H9 (cell line): Measurements from ENCODE around the gene ING1. TPM values are rescaled to one million over a fixed set of nuclear protein-coding genes. Genes with fewer than 3 reads are reported as not detected.

Source experiments
- DNase-seq: peaks from one replicate; pipeline ENCODE4 v3.0.0-alpha.2; 2017
- H2AFZ ChIP-seq: one replicate; pipeline ENCODE4 v1.6.1; 2013; ENCODE audit warnings: mild to moderate bottlenecking, low read length, control low read depth, moderate library complexity
- H2AK5ac ChIP-seq: 2 replicates; pipeline ENCODE4 v1.6.1; 2013; ENCODE audit warnings: low read length, control low read depth, mixed read lengths; ENCODE audit not compliant: insufficient read length
- H2BK120ac ChIP-seq: one replicate; pipeline ENCODE4 v1.6.1; 2013; ENCODE audit warnings: low read depth, mild to moderate bottlenecking, low read length, control low read depth, inconsistent platforms; ENCODE audit not compliant: poor library complexity, severe bottlenecking
- H2BK12ac ChIP-seq: 2 replicates; pipeline ENCODE4 v1.6.1; 2013; ENCODE audit warnings: low read length, control low read depth, mixed read lengths, low read depth; ENCODE audit not compliant: insufficient read length
- H2BK15ac ChIP-seq: 2 replicates; pipeline ENCODE4 v1.6.1; 2013; ENCODE audit warnings: low read depth, low read length, control low read depth
- H2BK20ac ChIP-seq: one replicate; pipeline ENCODE4 v1.6.1; 2013; ENCODE audit warnings: low read depth, mild to moderate bottlenecking, low read length, control low read depth, inconsistent platforms; ENCODE audit not compliant: poor library complexity, severe bottlenecking
- H2BK5ac ChIP-seq: 2 replicates; pipeline ENCODE4 v1.6.1; 2013; ENCODE audit warnings: low read length, control low read depth, mixed read lengths; ENCODE audit not compliant: insufficient read length
- H3K14ac ChIP-seq: 2 replicates; pipeline ENCODE4 v1.6.1; 2013; ENCODE audit warnings: low read length, control low read depth; ENCODE audit not compliant: insufficient read depth
- H3K18ac ChIP-seq: 2 replicates; pipeline ENCODE4 v1.6.1; 2013; ENCODE audit warnings: low read depth, mild to moderate bottlenecking, mixed read lengths, low read length, control low read depth; ENCODE audit not compliant: insufficient read length
- H3K23ac ChIP-seq: 2 replicates; pipeline ENCODE4 v1.6.1; 2013; ENCODE audit warnings: low read length, control low read depth, mixed read lengths, low read depth; ENCODE audit not compliant: insufficient read length
- H3K23me2 ChIP-seq: 2 replicates; pipeline ENCODE4 v1.6.1; 2013; ENCODE audit warnings: low read depth, mild to moderate bottlenecking, mixed read lengths, low read length, control low read depth; ENCODE audit not compliant: insufficient read length, poor library complexity, severe bottlenecking
- H3K27ac ChIP-seq: 2 replicates; pipeline ENCODE4 v1.5.1; 2013; ENCODE audit warnings: low read length, control low read depth, mixed read lengths, low read depth; ENCODE audit not compliant: insufficient read length
- H3K27me3 ChIP-seq: 2 replicates; pipeline ENCODE4 v1.6.1; 2013; ENCODE audit warnings: low read length, control low read depth, inconsistent platforms; ENCODE audit not compliant: insufficient read depth
- H3K4ac ChIP-seq: 2 replicates; pipeline ENCODE4 v1.6.1; 2013; ENCODE audit warnings: low read depth, mild to moderate bottlenecking, control low read depth, inconsistent platforms, low read length, moderate library complexity
- H3K4me1 ChIP-seq: 2 replicates; pipeline ENCODE4 v1.6.1; 2013; ENCODE audit warnings: low read length, control low read depth, inconsistent platforms; ENCODE audit not compliant: insufficient read depth
- H3K4me2 ChIP-seq: 2 replicates; pipeline ENCODE4 v1.6.1; 2013; ENCODE audit warnings: low read length, control low read depth, mixed read lengths; ENCODE audit not compliant: insufficient read length, insufficient read depth
- H3K56ac ChIP-seq: 2 replicates; pipeline ENCODE4 v1.6.1; 2013; ENCODE audit warnings: low read depth, mild to moderate bottlenecking, mixed read lengths, low read length, control low read depth; ENCODE audit not compliant: insufficient read length
- H3K79me1 ChIP-seq: 2 replicates; pipeline ENCODE4 v1.6.1; 2013; ENCODE audit warnings: low read depth, mild to moderate bottlenecking, moderate library complexity, low read length, control low read depth, inconsistent platforms; ENCODE audit not compliant: insufficient read depth, poor library complexity, severe bottlenecking
- H3K79me2 ChIP-seq: 2 replicates; pipeline ENCODE4 v1.6.1; 2013; ENCODE audit warnings: low read length, control low read depth, inconsistent platforms; ENCODE audit not compliant: insufficient read depth
- H3K9ac ChIP-seq: 2 replicates; pipeline ENCODE4 v1.6.1; 2013; ENCODE audit warnings: low read length, control low read depth, mixed read lengths; ENCODE audit not compliant: insufficient read length; ENCODE audit errors: extremely low read depth
- H3K9me3 ChIP-seq: one replicate; pipeline ENCODE4 v1.6.1; 2013; ENCODE audit warnings: low read depth, low read length, inconsistent platforms; ENCODE audit not compliant: control insufficient read depth
- H3T11ph ChIP-seq: one replicate; pipeline ENCODE4 v1.6.1; 2013; ENCODE audit warnings: mild to moderate bottlenecking, low read length, control low read depth, inconsistent platforms
- H4K20me1 ChIP-seq: one replicate; pipeline ENCODE4 v1.6.1; 2013; ENCODE audit not compliant: control insufficient read depth, insufficient read length, insufficient read depth
- H4K5ac ChIP-seq: 2 replicates; pipeline ENCODE4 v1.6.1; 2013; ENCODE audit warnings: low read depth, mild to moderate bottlenecking, mixed read lengths, low read length, control low read depth; ENCODE audit not compliant: insufficient read length
- H4K8ac ChIP-seq: replicated peaks from 2 replicates; pipeline ENCODE4 v1.6.1; 2013; ENCODE audit warnings: low read length, control low read depth, mixed read lengths, low read depth; ENCODE audit not compliant: insufficient read length
- H4K91ac ChIP-seq: 2 replicates; pipeline ENCODE4 v1.6.1; 2013; ENCODE audit warnings: low read depth, mild to moderate bottlenecking, moderate library complexity, mixed read lengths, low read length, control low read depth; ENCODE audit not compliant: insufficient read length
- H3K27ac Mint-ChIP-seq, 3 experiments: 2 replicates in 2 of 3; 3 replicates in 1 of 3; pipeline ENCODE4 v1.8.0; 2020 to 2021; ENCODE audit warnings: mixed read lengths in 3 of 3, mild to moderate bottlenecking in 1 of 3, moderate library complexity in 1 of 3
- H3K27me3 Mint-ChIP-seq: 2 replicates; pipeline ENCODE4 v1.8.0; 2021; ENCODE audit warnings: low read depth, mild to moderate bottlenecking, moderate library complexity, mixed read lengths
- H3K36me3 Mint-ChIP-seq, 3 experiments: 2 replicates in 2 of 3; 3 replicates in 1 of 3; pipeline ENCODE4 v1.8.0; 2020 to 2021; ENCODE audit warnings: low read depth in 3 of 3, mixed read lengths in 3 of 3; ENCODE audit not compliant: insufficient read depth in 1 of 3
- H3K4me1 Mint-ChIP-seq, 2 experiments: 2 replicates each; pipeline ENCODE4 v1.8.0; 2020; ENCODE audit warnings: mixed read lengths in 2 of 2
- H3K4me3 Mint-ChIP-seq, 2 experiments: 2 replicates in 1 of 2; 3 replicates in 1 of 2; pipeline ENCODE4 v1.8.0; 2020 to 2021; ENCODE audit warnings: mild to moderate bottlenecking in 2 of 2, mixed read lengths in 2 of 2, moderate library complexity in 1 of 2
- H3K9me3 Mint-ChIP-seq, 2 experiments: 2 replicates in 1 of 2; 3 replicates in 1 of 2; pipeline ENCODE4 v1.8.0; 2020; ENCODE audit warnings: mild to moderate bottlenecking in 2 of 2, mixed read lengths in 2 of 2, moderate library complexity in 1 of 2
- WGBS: extraction: QIAGEN DNeasy Blood & Tissue Kit; methylation state at CpG from one replicate; pipeline ENCODE4 v1.1.7; 2013; ENCODE audit warnings: missing lambda C conversion rate, low lambda C conversion rate, mixed read lengths; ENCODE audit not compliant: insufficient read length; ENCODE audit errors: extremely low coverage; 5-methylcytosine and 5-hydroxymethylcytosine counted together
- total RNA-seq: library from RNA; stranded (reverse); gene quantifications from 2 replicates; pipeline ENCODE4 v1.2.1, GENCODE V29; 2021
- TF ChIP-seq, protein P1 (sequence below): fragments of 200-600 bp; sonication (generic); conservative IDR thresholded peaks from 3 replicates; pipeline ENCODE4 v1.8.0; 2021; ENCODE audit warnings: antibody characterized with exemption, mild to moderate bottlenecking

The ING1 gene
- total RNA-seq, 1 experiment from 2014 or later, result 17.3 TPM

DNA sequence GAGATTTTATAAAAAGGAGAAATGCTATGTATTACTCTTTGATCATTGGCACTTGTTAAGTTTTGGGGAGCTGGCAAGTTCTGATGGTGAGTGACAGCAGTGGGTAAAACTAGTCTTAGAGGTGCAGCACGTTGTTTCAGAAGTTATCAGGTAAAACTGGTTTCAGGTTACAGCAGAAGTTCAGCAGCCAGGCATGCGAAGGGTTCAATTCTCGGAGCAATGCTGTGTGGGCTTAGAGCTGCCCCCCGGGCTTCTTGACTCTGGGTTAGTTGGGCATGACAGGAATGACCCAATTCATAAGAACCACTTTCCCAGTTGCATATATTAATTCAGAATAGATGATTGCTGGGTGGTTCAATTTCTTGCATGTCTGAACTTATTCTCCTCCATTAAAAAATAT, 34.8 kb downstream of the ING1 start:
- TF ChIP-seq, protein P1, sequence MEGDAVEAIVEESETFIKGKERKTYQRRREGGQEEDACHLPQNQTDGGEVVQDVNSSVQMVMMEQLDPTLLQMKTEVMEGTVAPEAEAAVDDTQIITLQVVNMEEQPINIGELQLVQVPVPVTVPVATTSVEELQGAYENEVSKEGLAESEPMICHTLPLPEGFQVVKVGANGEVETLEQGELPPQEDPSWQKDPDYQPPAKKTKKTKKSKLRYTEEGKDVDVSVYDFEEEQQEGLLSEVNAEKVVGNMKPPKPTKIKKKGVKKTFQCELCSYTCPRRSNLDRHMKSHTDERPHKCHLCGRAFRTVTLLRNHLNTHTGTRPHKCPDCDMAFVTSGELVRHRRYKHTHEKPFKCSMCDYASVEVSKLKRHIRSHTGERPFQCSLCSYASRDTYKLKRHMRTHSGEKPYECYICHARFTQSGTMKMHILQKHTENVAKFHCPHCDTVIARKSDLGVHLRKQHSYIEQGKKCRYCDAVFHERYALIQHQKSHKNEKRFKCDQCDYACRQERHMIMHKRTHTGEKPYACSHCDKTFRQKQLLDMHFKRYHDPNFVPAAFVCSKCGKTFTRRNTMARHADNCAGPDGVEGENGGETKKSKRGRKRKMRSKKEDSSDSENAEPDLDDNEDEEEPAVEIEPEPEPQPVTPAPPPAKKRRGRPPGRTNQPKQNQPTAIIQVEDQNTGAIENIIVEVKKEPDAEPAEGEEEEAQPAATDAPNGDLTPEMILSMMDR, result no peak
- H3K4me2 ChIP-seq, result no peak overlapping the region
- no peak overlapping the region for H4K8ac ChIP-seq
- H4K91ac ChIP-seq, result no peak overlapping the region
- Mint-ChIP-seq H3K27ac (no peak overlapping the region), H3K36me3 (peaks cover 12 to 38% (median 27%) of the 10 kb centered on the region in 3 experiments), H3K4me3 (no peak overlapping the region), H3K27me3 (no peaks in the 10 kb centered on the region), H3K4me1 (peaks cover 10 to 11% of the 10 kb centered on the region in 2 experiments), H3K9me3 (peaks cover 31% of the 10 kb centered on the region in 2 experiments)
- H3K9me3 ChIP-seq, result peaks cover 12% of the 10 kb centered on the region
- no peak overlapping the region for H2AK5ac ChIP-seq
- no peaks in the 10 kb centered on the region for H3K79me1 ChIP-seq
- WGBS, result no CpG with 5 or more reads among the region's 4 CpGs
- H3K9ac ChIP-seq, result no peak overlapping the region
- H2BK5ac ChIP-seq, result no peak overlapping the region
- no peak overlapping the region for H4K5ac ChIP-seq
- no peaks in the 10 kb centered on the region for H3K27me3 ChIP-seq
- H3K27ac ChIP-seq, result no peak overlapping the region
- H3K79me2 ChIP-seq, result no peaks in the 10 kb centered on the region
- no peak overlapping the region for H3K56ac ChIP-seq
- H3K23me2 ChIP-seq, result no peaks in the 10 kb centered on the region
- no peak overlapping the region for H2BK15ac ChIP-seq
- H2AFZ ChIP-seq, result no peak overlapping the region
- no peak overlapping the region for H3K14ac ChIP-seq
- H2BK12ac ChIP-seq, result no peak overlapping the region
- H2BK120ac ChIP-seq, result no peak overlapping the region
- H4K20me1 ChIP-seq, result no peaks in the 10 kb centered on the region
- no peak overlapping the region for H3T11ph ChIP-seq
- H3K18ac ChIP-seq, result no peak overlapping the region
- H3K4ac ChIP-seq, result no peak overlapping the region
- no peak for DNase-seq
- H2BK20ac ChIP-seq, result no peak overlapping the region
- H3K23ac ChIP-seq, result no peak overlapping the region
- 0 out of 2 replicates have a peak, but pooled peaks cover 2% of the 10 kb centered on the region for H3K4me1 ChIP-seq
